ENCODE results near the gene TAF10.

TAF10 gene

GRCh38 chr11:6655790-6656583 is 44.0 kb upstream of the TAF10 start, which contains the start of gene DCHS1:
DCHS1 (minus strand) TSS chr11:6655809; CDS start chr11:6641613, 14,196 bp downstream.
- no peak within 1 kb of the TSS for H3K4me3 ChIP-seq (ENCODE audit: low read depth, low read length)
- no peak for DNase-seq (ENCODE audit: low read depth)
- no peak for TF ChIP-seq CTCF (IDR thresholded peaks at IDR 0.05; ENCODE audit: low read depth, low read length, missing control alignments)

GRCh38 chr11:6655020-6655789 is 43.2 kb upstream of the TAF10 start:
- no peak for DNase-seq (ENCODE audit: low read depth)
- H3K4me3 ChIP-seq (ENCODE audit: low read depth, low read length): no peak overlapping the region
- no peak for TF ChIP-seq CTCF (IDR thresholded peaks at IDR 0.05; ENCODE audit: low read depth, low read length, missing control alignments)

GRCh38 chr11:6654281-6655019 is 42.4 kb upstream of the TAF10 start:
- no peak overlapping the region for H3K4me3 ChIP-seq (ENCODE audit: low read depth, low read length)
- DNase-seq (ENCODE audit: low read depth): no peak
- TF ChIP-seq CTCF (IDR thresholded peaks at IDR 0.05; ENCODE audit: low read depth, low read length, missing control alignments): no peak

GRCh38 chr11:6653656-6654055 is 41.6 kb upstream of the TAF10 start:
- TF ChIP-seq CTCF (IDR thresholded peaks at IDR 0.05; ENCODE audit: low read depth, low read length, missing control alignments): no peak
- no peak overlapping the region for H3K4me3 ChIP-seq (ENCODE audit: low read depth, low read length)
- no peak for DNase-seq (ENCODE audit: low read depth)

GRCh38 chr11:6653097-6653496 is 41.1 kb upstream of the TAF10 start:
- no peak overlapping the region for H3K4me3 ChIP-seq (ENCODE audit: low read depth, low read length)
- TF ChIP-seq CTCF (IDR thresholded peaks at IDR 0.05; ENCODE audit: low read depth, low read length, missing control alignments): no peak
- DNase-seq (ENCODE audit: low read depth): no peak

GRCh38 chr11:6652182-6652581 is 40.2 kb upstream of the TAF10 start:
- TF ChIP-seq CTCF (IDR thresholded peaks at IDR 0.05; ENCODE audit: low read depth, low read length, missing control alignments): no peak
- no peak for DNase-seq (ENCODE audit: low read depth)
- no peak overlapping the region for H3K4me3 ChIP-seq (ENCODE audit: low read depth, low read length)
